HepG2 (cell line): ENCODE measurements around the gene CIAPIN1. TPM values are rescaled to one million over a fixed set of nuclear protein-coding genes. Genes with fewer than 3 reads are reported as not detected.

Experiments
- LCORL ChIP-seq, 2 experiments: fragments of 450-650 bp in 1 of 2; sonication (generic) in 1 of 2; formaldehyde crosslinking in 1 of 2; IDR thresholded peaks; 2 replicates each; pipeline versions ENCODE4 v1.5.0 to v1.6.1; 2017 to 2020; ENCODE audit warnings: antibody characterized with exemption in 1 of 2, missing genetic modification reagents in 1 of 2
- MED1 ChIP-seq: sonication (generic); formaldehyde crosslinking; IDR thresholded peaks from 2 replicates; pipeline ENCODE4 v1.4.0; 2020; ENCODE audit warnings: missing genetic modification reagents
- SALL2 ChIP-seq: sonication (generic); formaldehyde crosslinking; IDR thresholded peaks from 2 replicates; pipeline ENCODE4 v1.8.1; 2023; ENCODE audit warnings: mild to moderate bottlenecking, missing genetic modification reagents, inconsistent platforms
- SMAD9 ChIP-seq: sonication (generic); formaldehyde crosslinking; IDR thresholded peaks from 2 replicates; pipeline ENCODE4 v1.5.1; 2020; ENCODE audit warnings: mild to moderate bottlenecking, missing genetic modification reagents
- SMARCC2 ChIP-seq: fragments of 450-650 bp; IDR thresholded peaks from 2 replicates; pipeline ENCODE4 v1.6.1; 2017; ENCODE audit warnings: antibody characterized with exemption, mild to moderate bottlenecking
- SMYD3 ChIP-seq: sonication (generic); formaldehyde crosslinking; IDR thresholded peaks from 2 replicates; pipeline ENCODE4 v1.8.1; 2023; ENCODE audit warnings: mild to moderate bottlenecking, missing genetic modification reagents
- ZNF10 ChIP-seq: sonication (generic); formaldehyde crosslinking; IDR thresholded peaks from 2 replicates; pipeline ENCODE4 v1.4.0; 2020; ENCODE audit warnings: mild to moderate bottlenecking, low read depth, missing genetic modification reagents, borderline replicate concordance
- ZNF33B ChIP-seq: sonication (generic); formaldehyde crosslinking; IDR thresholded peaks from 2 replicates; pipeline ENCODE4 v1.5.1; 2020; ENCODE audit warnings: mild to moderate bottlenecking, missing genetic modification reagents
- ZNF343 ChIP-seq: sonication (generic); formaldehyde crosslinking; IDR thresholded peaks from 2 replicates; pipeline ENCODE4 v1.4.0; 2020; ENCODE audit warnings: mild to moderate bottlenecking, missing genetic modification reagents
- ZNF44 ChIP-seq: sonication (generic); formaldehyde crosslinking; IDR thresholded peaks from 2 replicates; pipeline ENCODE4 v1.5.1; 2020; ENCODE audit warnings: mild to moderate bottlenecking, missing genetic modification reagents
- ZNF484 ChIP-seq: sonication (generic); formaldehyde crosslinking; IDR thresholded peaks from 2 replicates; pipeline ENCODE4 v1.5.1; 2020; ENCODE audit warnings: mild to moderate bottlenecking, low read depth, missing genetic modification reagents, borderline replicate concordance
- ZNF577 ChIP-seq: sonication (generic); formaldehyde crosslinking; IDR thresholded peaks from 2 replicates; pipeline ENCODE4 v1.4.0; 2020; ENCODE audit warnings: mild to moderate bottlenecking, low read depth, missing genetic modification reagents, borderline replicate concordance
- ZNF644 ChIP-seq: IDR thresholded peaks from 2 replicates; pipeline ENCODE4 v1.6.1; 2016; ENCODE audit warnings: low read depth
- ZNF670 ChIP-seq: sonication (generic); formaldehyde crosslinking; IDR thresholded peaks from 2 replicates; pipeline ENCODE4 v1.8.0; 2022; ENCODE audit warnings: mild to moderate bottlenecking, missing genetic modification reagents, borderline replicate concordance
- polyA plus RNA-seq, 8 experiments: library from polyadenylated mRNA; depleted of rRNA in 3 of 8; stranded (reverse) in 7 of 8; unstranded in 1 of 8; fragments of >200 nt; fragmentation: Illumina TruSeq in 4 of 8; extraction: Trizol in 4 of 8; gene quantifications; 2 replicates each; pipeline versions ENCODE4 v1.2.1 to v1.2.3, GENCODE V29; 2011 to 2016; ENCODE audit warnings: low read depth in 4 of 8, missing spikeins in 1 of 8, mixed read lengths in 1 of 8; ENCODE audit not compliant: insufficient read depth in 1 of 8
- total RNA-seq, 5 experiments: library from RNA; depleted of rRNA; stranded (reverse); fragments of >200 nt; fragmentation: Illumina TruSeq; extraction: Trizol; gene quantifications; 2 replicates each; pipeline ENCODE4 v1.2.3, GENCODE V29; 2016; ENCODE audit warnings: low read depth in 1 of 5
- TF ChIP-seq, protein P1 (sequence below): sonication (generic); formaldehyde crosslinking; IDR thresholded peaks from 2 replicates; pipeline ENCODE4 v1.4.0; 2020; ENCODE audit warnings: missing genetic modification reagents
- TF ChIP-seq, protein P2 (sequence below): sonication (generic); formaldehyde crosslinking; IDR thresholded peaks from 2 replicates; pipeline ENCODE4 v1.5.1; 2020; ENCODE audit warnings: missing genetic modification reagents, mild to moderate bottlenecking, borderline replicate concordance
- TF ChIP-seq, protein P3 (sequence below): sonication (generic); formaldehyde crosslinking; IDR thresholded peaks from 2 replicates; pipeline ENCODE4 v1.5.1; 2020; ENCODE audit warnings: missing genetic modification reagents, mild to moderate bottlenecking, borderline replicate concordance
- TF ChIP-seq, protein P4 (sequence below): sonication (generic); formaldehyde crosslinking; IDR thresholded peaks from 2 replicates; pipeline ENCODE4 v1.4.0; 2020; ENCODE audit warnings: mild to moderate bottlenecking, missing genetic modification reagents
- TF ChIP-seq, protein P5 (sequence below): sonication (generic); formaldehyde crosslinking; IDR thresholded peaks from 2 replicates; pipeline ENCODE4 v1.5.1; 2020; ENCODE audit warnings: mild to moderate bottlenecking, missing genetic modification reagents, moderate library complexity

The CIAPIN1 gene
- total and polyA plus RNA-seq, 2 of the 13 experiments (the other 11 are each of a cell fraction or from before 2014, with no cell fraction given) = 69.3 to 89.7 TPM

DNA sequence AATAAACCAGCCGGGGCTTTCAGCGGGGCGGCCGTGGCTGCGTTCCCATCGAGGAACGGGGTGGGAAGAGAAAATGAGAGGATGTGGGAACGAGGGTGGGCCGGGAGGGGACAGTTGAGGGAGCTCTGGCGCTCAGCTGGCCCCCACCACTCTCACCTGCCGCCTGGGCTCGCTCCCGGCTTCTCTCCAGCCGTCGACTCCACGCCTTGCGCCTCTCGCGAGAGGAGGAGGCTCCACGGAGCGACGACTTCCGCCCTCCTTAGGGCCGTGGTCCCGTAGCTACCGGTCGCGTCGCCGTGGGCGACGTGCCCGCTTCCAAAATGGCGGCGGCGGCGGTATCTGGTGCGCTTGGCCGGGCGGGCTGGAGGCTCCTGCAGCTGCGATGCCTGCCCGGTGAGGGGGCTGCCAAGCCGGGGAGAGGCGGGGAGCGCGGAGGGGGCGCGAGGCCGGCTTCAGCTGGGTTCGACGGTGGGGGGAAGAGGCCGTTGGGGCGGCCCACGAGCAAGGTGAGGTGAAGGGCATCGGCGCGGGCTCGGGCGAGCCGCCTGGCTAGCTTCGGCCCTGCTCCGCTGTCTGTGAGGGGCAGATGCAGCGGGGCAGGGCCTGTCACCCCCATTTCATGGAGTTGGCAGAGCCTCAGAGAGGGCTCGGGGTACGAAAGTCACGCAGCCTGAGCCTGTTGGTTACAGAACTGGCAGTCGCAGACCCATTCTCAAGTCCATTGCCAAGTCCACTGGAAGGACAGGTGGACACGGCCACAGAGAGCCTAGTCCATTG is at the start of gene CIAPIN1, which contains the start of gene COQ9 (continued):
- TF ChIP-seq SALL2 (peak; percentile 99), ZNF644 (CRISPR knock-in tag) (0 out of 2 replicates have a peak, but pooled peaks have one; percentile 22), ZNF577 (CRISPR knock-in tag) (0 out of 2 replicates have a peak, but pooled peaks have one; percentile 84), ZNF44 (CRISPR knock-in tag) (peak; percentile 76; the same call in 1 of the 2 replicates), ZNF484 (CRISPR knock-in tag) (peak; percentile 90; the same call in 1 of the 2 replicates), ZNF343 (peak; percentile 98), SMYD3 (CRISPR knock-in tag) (no peak; the same call in 1 of the 2 replicates), ZNF10 (CRISPR knock-in tag) (no peak), SMARCC2 (no peak), ZNF670 (CRISPR knock-in tag) (peak; percentile 92), SMAD9 (CRISPR knock-in tag) (0 out of 2 replicates have a peak, but pooled peaks have one; percentile 43), LCORL (IDR thresholded peaks at IDR 0.05) (no peak), LCORL (CRISPR knock-in tag; IDR thresholded peaks at IDR 0.05) (no peak; the same call in 1 of the 2 replicates), MED1 (CRISPR knock-in tag) (peak; percentile 79), ZNF33B (peak; percentile 92)
- TF ChIP-seq, protein P1, sequence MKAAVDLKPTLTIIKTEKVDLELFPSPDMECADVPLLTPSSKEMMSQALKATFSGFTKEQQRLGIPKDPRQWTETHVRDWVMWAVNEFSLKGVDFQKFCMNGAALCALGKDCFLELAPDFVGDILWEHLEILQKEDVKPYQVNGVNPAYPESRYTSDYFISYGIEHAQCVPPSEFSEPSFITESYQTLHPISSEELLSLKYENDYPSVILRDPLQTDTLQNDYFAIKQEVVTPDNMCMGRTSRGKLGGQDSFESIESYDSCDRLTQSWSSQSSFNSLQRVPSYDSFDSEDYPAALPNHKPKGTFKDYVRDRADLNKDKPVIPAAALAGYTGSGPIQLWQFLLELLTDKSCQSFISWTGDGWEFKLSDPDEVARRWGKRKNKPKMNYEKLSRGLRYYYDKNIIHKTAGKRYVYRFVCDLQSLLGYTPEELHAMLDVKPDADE (CRISPR knock-in tag) = no peak
- TF ChIP-seq, protein P2, sequence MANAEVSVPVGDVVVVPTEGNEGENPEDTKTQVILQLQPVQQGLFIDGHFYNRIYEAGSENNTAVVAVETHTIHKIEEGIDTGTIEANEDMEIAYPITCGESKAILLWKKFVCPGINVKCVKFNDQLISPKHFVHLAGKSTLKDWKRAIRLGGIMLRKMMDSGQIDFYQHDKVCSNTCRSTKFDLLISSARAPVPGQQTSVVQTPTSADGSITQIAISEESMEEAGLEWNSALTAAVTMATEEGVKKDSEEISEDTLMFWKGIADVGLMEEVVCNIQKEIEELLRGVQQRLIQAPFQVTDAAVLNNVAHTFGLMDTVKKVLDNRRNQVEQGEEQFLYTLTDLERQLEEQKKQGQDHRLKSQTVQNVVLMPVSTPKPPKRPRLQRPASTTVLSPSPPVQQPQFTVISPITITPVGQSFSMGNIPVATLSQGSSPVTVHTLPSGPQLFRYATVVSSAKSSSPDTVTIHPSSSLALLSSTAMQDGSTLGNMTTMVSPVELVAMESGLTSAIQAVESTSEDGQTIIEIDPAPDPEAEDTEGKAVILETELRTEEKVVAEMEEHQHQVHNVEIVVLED (CRISPR knock-in tag) = peak; percentile 99
- TF ChIP-seq, protein P3, sequence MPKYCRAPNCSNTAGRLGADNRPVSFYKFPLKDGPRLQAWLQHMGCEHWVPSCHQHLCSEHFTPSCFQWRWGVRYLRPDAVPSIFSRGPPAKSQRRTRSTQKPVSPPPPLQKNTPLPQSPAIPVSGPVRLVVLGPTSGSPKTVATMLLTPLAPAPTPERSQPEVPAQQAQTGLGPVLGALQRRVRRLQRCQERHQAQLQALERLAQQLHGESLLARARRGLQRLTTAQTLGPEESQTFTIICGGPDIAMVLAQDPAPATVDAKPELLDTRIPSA (CRISPR knock-in tag) = peak; percentile 98
- TF ChIP-seq, protein P4, sequence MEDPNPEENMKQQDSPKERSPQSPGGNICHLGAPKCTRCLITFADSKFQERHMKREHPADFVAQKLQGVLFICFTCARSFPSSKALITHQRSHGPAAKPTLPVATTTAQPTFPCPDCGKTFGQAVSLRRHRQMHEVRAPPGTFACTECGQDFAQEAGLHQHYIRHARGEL (CRISPR knock-in tag) = peak; percentile 61; the same call in 1 of the 2 replicates
- TF ChIP-seq, protein P5, sequence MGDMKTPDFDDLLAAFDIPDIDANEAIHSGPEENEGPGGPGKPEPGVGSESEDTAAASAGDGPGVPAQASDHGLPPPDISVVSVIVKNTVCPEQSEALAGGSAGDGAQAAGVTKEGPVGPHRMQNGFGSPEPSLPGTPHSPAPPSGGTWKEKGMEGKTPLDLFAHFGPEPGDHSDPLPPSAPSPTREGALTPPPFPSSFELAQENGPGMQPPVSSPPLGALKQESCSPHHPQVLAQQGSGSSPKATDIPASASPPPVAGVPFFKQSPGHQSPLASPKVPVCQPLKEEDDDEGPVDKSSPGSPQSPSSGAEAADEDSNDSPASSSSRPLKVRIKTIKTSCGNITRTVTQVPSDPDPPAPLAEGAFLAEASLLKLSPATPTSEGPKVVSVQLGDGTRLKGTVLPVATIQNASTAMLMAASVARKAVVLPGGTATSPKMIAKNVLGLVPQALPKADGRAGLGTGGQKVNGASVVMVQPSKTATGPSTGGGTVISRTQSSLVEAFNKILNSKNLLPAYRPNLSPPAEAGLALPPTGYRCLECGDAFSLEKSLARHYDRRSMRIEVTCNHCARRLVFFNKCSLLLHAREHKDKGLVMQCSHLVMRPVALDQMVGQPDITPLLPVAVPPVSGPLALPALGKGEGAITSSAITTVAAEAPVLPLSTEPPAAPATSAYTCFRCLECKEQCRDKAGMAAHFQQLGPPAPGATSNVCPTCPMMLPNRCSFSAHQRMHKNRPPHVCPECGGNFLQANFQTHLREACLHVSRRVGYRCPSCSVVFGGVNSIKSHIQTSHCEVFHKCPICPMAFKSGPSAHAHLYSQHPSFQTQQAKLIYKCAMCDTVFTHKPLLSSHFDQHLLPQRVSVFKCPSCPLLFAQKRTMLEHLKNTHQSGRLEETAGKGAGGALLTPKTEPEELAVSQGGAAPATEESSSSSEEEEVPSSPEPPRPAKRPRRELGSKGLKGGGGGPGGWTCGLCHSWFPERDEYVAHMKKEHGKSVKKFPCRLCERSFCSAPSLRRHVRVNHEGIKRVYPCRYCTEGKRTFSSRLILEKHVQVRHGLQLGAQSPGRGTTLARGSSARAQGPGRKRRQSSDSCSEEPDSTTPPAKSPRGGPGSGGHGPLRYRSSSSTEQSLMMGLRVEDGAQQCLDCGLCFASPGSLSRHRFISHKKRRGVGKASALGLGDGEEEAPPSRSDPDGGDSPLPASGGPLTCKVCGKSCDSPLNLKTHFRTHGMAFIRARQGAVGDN (CRISPR knock-in tag) = peak; percentile 97
